Tibial nerve (tissue), 4 donors: ENCODE data around the gene BAG5. TPM values are rescaled to one million over a fixed set of nuclear protein-coding genes. Genes with fewer than 3 reads are reported as not detected.
A peak's percentile ranks its signal among the peaks of the same experiment; 100 is the strongest.

Experiments
- DNase-seq, 2 donors: peaks; one replicate each; pipeline ENCODE4 v3.0.0-alpha.2; 2019; ENCODE audit warnings: low spot score in 2 of 2
- H3K27ac ChIP-seq, 4 donors: fragments of 200-600 bp; sonication (generic) in 3 of 4; one replicate each; pipeline ENCODE4 v1.5.1; 2017 to 2019; ENCODE audit warnings: mild to moderate bottlenecking in 1 of 4
- H3K27me3 ChIP-seq, 2 donors: fragments of 200-600 bp; sonication (generic) in 1 of 2; one replicate each; pipeline versions ENCODE4 v1.5.1 to v1.6.0; 2017 to 2019
- H3K36me3 ChIP-seq, 3 donors: fragments of 200-600 bp; sonication (generic); one replicate each; pipeline ENCODE4 v1.5.1; 2018 to 2019
- H3K4me1 ChIP-seq, 4 donors: fragments of 200-600 bp; sonication (generic) in 3 of 4; one replicate each; pipeline ENCODE4 v1.5.1; 2017 to 2019
- H3K4me3 ChIP-seq, 4 donors: fragments of 200-600 bp; sonication (generic) in 3 of 4; one replicate each; pipeline ENCODE4 v1.5.1; 2017 to 2019; ENCODE audit warnings: mild to moderate bottlenecking in 1 of 4, moderate library complexity in 1 of 4
- H3K9me3 ChIP-seq, 4 donors: fragments of 200-600 bp; sonication (generic) in 3 of 4; one replicate each; pipeline ENCODE4 v1.5.1; 2017 to 2019
- EP300 ChIP-seq, 2 donors: sonication (generic); formaldehyde crosslinking; IDR thresholded peaks; one replicate each; pipeline ENCODE4 v1.6.1; 2017; ENCODE audit warnings: antibody characterized with exemption in 2 of 2, mild to moderate bottlenecking in 1 of 2
- POLR2A ChIP-seq, 2 donors: fragments of 450-650 bp; IDR thresholded peaks; one replicate each; pipeline ENCODE4 v1.6.1; 2017; ENCODE audit warnings: antibody characterized with exemption in 2 of 2, mild to moderate bottlenecking in 2 of 2, moderate library complexity in 2 of 2
- WGBS, 2 donors: methylation state at CpG; one replicate each; pipeline ENCODE4 v1.1.5; 2018; 5-methylcytosine and 5-hydroxymethylcytosine counted together
- total RNA-seq, 4 donors: library from RNA; depleted of rRNA; stranded (reverse); fragments of >200 nt; gene quantifications; one replicate each; pipeline ENCODE4 v1.1.0, GENCODE V29; 2016
- TF ChIP-seq, protein P1 (sequence below), 5 experiments: fragments of 200-600 bp in 3 of 5; fragments of 450-650 bp in 2 of 5; sonication (generic) in 3 of 5; IDR thresholded peaks; one replicate each; pipeline ENCODE4 v1.5.1; 2016 to 2019; ENCODE audit warnings: antibody characterized with exemption in 5 of 5, mild to moderate bottlenecking in 3 of 5, moderate library complexity in 2 of 5

The BAG5 gene
- total RNA-seq, 4 donors from 2014 or later = 26.1 to 36.5 (median 31.7) TPM

DNA sequence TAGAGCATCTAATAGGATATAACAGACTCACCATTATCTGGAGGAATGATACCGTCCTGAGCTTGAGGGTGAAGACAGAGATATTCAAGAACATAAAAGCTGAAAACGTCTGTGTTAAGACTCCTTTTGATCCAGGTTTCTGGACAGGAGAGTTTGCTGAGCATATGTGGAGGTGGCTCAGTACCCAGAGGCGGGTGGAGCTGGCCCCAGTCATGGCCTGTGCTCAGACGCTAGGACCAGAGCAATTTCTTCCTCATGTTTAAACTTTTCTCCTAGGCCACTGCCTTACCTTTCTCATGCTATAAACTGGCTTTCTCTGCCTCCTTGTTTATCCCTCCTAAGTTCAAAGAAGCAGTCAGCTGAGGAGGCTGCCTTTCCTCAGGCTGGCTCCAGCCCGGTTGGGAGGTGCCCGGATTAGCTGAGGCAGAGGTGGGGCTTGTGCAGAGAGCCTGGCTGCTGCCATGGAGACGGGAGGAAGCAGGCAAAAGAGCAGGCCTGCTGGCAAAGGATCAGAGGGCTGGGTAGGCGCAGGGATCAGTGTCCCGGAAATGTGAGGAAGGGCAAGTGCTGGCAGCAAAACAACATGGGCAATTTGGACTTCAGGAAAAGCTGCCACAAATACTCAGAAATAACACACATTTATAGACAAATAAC, 14.0 kb upstream of the BAG5 start:
- TF ChIP-seq, protein P1, sequence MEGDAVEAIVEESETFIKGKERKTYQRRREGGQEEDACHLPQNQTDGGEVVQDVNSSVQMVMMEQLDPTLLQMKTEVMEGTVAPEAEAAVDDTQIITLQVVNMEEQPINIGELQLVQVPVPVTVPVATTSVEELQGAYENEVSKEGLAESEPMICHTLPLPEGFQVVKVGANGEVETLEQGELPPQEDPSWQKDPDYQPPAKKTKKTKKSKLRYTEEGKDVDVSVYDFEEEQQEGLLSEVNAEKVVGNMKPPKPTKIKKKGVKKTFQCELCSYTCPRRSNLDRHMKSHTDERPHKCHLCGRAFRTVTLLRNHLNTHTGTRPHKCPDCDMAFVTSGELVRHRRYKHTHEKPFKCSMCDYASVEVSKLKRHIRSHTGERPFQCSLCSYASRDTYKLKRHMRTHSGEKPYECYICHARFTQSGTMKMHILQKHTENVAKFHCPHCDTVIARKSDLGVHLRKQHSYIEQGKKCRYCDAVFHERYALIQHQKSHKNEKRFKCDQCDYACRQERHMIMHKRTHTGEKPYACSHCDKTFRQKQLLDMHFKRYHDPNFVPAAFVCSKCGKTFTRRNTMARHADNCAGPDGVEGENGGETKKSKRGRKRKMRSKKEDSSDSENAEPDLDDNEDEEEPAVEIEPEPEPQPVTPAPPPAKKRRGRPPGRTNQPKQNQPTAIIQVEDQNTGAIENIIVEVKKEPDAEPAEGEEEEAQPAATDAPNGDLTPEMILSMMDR (IDR thresholded peaks at IDR 0.05) = no peak
- TF ChIP-seq EP300 (IDR thresholded peaks at IDR 0.05) = peak; percentile 38 to 90
- TF ChIP-seq POLR2A (IDR thresholded peaks at IDR 0.05) = peak in 1 of 2 donors; percentile 17
- Histone ChIP-seq H3K27ac (peak overlapping the region; percentile 74 to 96 (median 87)), H3K36me3 (peaks cover 0 to 53% (median 0%) of the 10 kb centered on the region in 3 donors), H3K4me3 (peak overlapping the region in 1 of 4 donors; percentile 1), H3K9me3 (no peaks in the 10 kb centered on the region), H3K27me3 (no peaks in the 10 kb centered on the region), H3K4me1 (peaks cover 4 to 64% (median 20%) of the 10 kb centered on the region in 4 donors)
- peak; percentile 77 to 82 for DNase-seq
- 20 to 22% methylated on average over 9 of the region's 9 CpGs for WGBS, 2 donors

DNA sequence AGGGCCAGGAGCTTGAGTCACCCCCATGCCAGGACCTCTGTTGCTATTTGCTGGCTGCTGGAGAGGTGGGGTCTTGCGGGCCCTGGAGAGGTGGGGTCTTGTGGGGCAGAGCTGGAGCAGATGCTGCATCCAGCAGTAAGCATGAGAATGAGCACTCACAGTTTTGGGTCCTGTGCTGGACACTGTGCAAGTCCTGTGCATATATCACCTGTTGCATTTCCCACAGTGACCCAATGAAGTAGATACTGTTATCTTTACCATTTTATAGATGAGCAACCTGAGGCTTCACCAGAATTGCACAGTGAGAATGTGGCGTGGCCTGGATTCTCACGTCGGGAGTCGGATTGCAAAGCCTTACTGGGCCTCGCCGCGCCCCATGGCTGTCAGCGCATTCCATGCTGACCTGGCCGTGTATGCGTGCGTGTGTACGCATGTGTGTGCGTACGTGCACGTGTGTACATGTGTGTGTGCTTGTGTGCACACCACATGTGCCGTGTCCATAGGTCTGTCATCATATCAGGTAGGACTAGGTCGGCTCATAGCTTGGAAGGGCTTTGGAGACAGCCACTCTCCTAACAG, 12.3 kb upstream of the BAG5 start:
- Histone ChIP-seq H3K27me3 (no peaks in the 10 kb centered on the region), H3K4me3 (no peak overlapping the region), H3K9me3 (no peaks in the 10 kb centered on the region), H3K27ac (peak overlapping the region in 2 of 4 donors; percentile 56 to 93), H3K4me1 (peaks cover 4 to 73% (median 20%) of the 10 kb centered on the region in 4 donors), H3K36me3 (peaks cover 0 to 38% (median 0%) of the 10 kb centered on the region in 3 donors)
- DNase-seq = no peak
- TF ChIP-seq POLR2A (IDR thresholded peaks at IDR 0.05) (no peak), EP300 (IDR thresholded peaks at IDR 0.05) (no peak)
- TF ChIP-seq, protein P1 (IDR thresholded peaks at IDR 0.05) = no peak
- 93% methylated on average over 18 of the region's 18 CpGs for WGBS, 2 donors

DNA sequence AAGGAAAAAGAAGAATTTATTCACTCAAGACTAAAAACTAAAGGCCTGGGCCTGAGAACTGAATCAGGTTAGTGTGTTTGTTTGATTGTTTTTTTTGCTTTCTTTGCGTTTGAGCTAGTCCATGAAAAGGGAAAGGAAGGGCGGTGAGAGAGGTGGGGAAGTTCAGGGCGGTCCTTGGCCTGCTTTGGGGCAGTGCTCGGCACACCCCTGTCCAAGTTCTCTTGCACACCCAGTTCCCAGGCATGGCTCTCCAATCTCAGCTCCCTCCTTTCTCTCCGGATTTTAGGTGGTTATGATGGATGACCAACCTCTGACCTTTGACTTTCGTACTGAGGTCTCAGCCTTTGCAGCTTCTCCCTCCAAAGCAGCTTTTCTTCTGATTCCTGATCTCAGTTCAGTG, 11.6 kb upstream of the BAG5 start:
- Histone ChIP-seq H3K27ac (peak overlapping the region in 2 of 4 donors; percentile 56 to 93), H3K36me3 (peaks cover 0 to 33% (median 0%) of the 10 kb centered on the region in 3 donors), H3K9me3 (no peaks in the 10 kb centered on the region), H3K4me1 (peaks cover 4 to 79% (median 20%) of the 10 kb centered on the region in 4 donors), H3K4me3 (no peak overlapping the region), H3K27me3 (no peaks in the 10 kb centered on the region)
- 53 to 55% methylated on average over 6 of the region's 6 CpGs for WGBS, 2 donors
- no peak for DNase-seq
- TF ChIP-seq POLR2A (IDR thresholded peaks at IDR 0.05) (no peak), EP300 (IDR thresholded peaks at IDR 0.05) (no peak)
- TF ChIP-seq, protein P1 (IDR thresholded peaks at IDR 0.05) = no peak

DNA sequence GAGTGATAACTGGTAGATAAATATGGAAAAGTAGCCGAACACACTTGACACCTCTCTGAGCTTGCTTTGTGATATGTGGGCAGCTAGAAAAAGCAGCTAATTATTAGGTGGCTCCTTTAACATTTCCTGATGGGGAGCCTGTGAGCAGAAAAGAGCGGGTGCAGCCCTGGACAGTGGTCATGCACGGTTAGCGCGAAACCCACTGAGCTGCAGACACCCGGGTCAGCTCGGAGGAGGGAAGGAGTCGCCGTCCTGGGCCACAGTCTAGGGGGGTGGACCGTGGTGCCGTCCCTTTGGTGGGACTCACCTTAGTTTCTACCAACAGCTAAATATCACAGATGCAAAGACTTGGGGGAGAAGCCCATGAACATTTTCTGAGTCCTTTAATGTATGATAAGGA, 7.0 kb upstream of the BAG5 start:
- DNase-seq = no peak
- Histone ChIP-seq H3K4me1 (peaks cover 0 to 78% (median 4%) of the 10 kb centered on the region in 4 donors), H3K27me3 (no peaks in the 10 kb centered on the region), H3K36me3 (peaks cover 0 to 15% (median 0%) of the 10 kb centered on the region in 3 donors), H3K9me3 (no peaks in the 10 kb centered on the region), H3K4me3 (no peak overlapping the region), H3K27ac (peak overlapping the region in 2 of 4 donors; percentile 19 to 46)
- WGBS, 2 donors = 54 to 56% methylated on average over 11 of the region's 11 CpGs
- TF ChIP-seq POLR2A (IDR thresholded peaks at IDR 0.05) (no peak), EP300 (IDR thresholded peaks at IDR 0.05) (no peak)
- TF ChIP-seq, protein P1 (IDR thresholded peaks at IDR 0.05) = no peak

DNA sequence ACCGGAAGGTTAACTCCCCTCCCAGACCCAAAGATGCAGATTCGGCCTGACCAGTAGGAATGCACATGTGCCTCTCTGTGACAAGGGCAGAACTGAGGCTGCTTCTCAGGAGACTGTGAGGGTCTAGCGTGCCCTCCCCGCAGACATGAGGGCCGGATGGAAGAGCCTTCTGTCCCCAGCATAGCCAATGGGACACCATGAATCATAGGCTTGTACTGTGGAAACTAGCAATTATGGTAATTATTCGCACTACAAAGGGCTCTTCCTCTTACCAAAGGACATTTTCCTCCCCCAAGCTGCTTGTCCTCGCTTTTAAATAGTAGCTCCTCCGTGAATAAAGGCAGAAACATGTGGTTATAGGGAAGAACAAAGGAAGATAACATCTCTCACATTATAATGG, 6.5 kb upstream of the BAG5 start:
- H3K36me3 ChIP-seq = peaks cover 0 to 11% (median 0%) of the 10 kb centered on the region in 3 donors
- H3K27ac ChIP-seq = peak overlapping the region in 2 of 4 donors; percentile 19 to 46
- TF ChIP-seq POLR2A (IDR thresholded peaks at IDR 0.05) = no peak
- TF ChIP-seq, protein P1 (IDR thresholded peaks at IDR 0.05) = no peak
- no peak for TF ChIP-seq EP300 (IDR thresholded peaks at IDR 0.05)
- H3K4me1 ChIP-seq = peaks cover under 1 to 79% (median 7%) of the 10 kb centered on the region in 4 donors
- DNase-seq = no peak
- WGBS, 2 donors = 35 to 51% methylated on average over 8 of the region's 8 CpGs
- H3K4me3 ChIP-seq = no peak overlapping the region
- H3K27me3 ChIP-seq = no peaks in the 10 kb centered on the region
- no peaks in the 10 kb centered on the region for H3K9me3 ChIP-seq
